NCI-H2196 (cell line): ENCODE results near the gene NUDT1.

Experiments
- DNase-seq: peaks from one replicate; lab custom pipeline; 2025; ENCODE audit not compliant: unreplicated experiment; lab: John Stamatoyannopoulos, UW

The NUDT1 gene

GRCh38 chr7:2247141-2247995 lies 5.3 kb downstream of the NUDT1 start:
- DNase-seq, result no peak

GRCh38 chr7:2248984-2249694 lies 7.1 kb downstream of the NUDT1 start:
- no peak for DNase-seq

- no peak for DNase-seq
Measured at GRCh38 chr7:2249744-2250323, 7.8 kb downstream of the NUDT1 start.

- no peak for DNase-seq
Measured at GRCh38 chr7:2251381-2251780, 9.4 kb downstream of the NUDT1 start.

GRCh38 chr7:2251841-2252771 lies 10.1 kb downstream of the NUDT1 start:
- no peak for DNase-seq

- no peak for DNase-seq
Measured at GRCh38 chr7:2253021-2253420, 11.0 kb downstream of the NUDT1 start.

GRCh38 chr7:2253525-2254244 lies 11.7 kb downstream of the NUDT1 start:
- no peak for DNase-seq

GRCh38 chr7:2254429-2255144 lies 12.6 kb downstream of the NUDT1 start:
- no peak for DNase-seq

- no peak for DNase-seq
Measured at GRCh38 chr7:2255145-2256139, 13.4 kb downstream of the NUDT1 start.

GRCh38 chr7:2256306-2257045 lies 14.4 kb downstream of the NUDT1 start:
- DNase-seq, result no peak

GRCh38 chr7:2257046-2257551 lies 15.1 kb downstream of the NUDT1 start:
- DNase-seq, result no peak

- no peak for DNase-seq
Measured at GRCh38 chr7:2257651-2258050, 15.6 kb downstream of the NUDT1 start.

- DNase-seq, result no peak
Measured at GRCh38 chr7:2258661-2259365, 16.8 kb downstream of the NUDT1 start.

GRCh38 chr7:2259480-2259879 lies 17.5 kb downstream of the NUDT1 start:
- DNase-seq, result no peak

GRCh38 chr7:2260820-2261219 lies 18.8 kb downstream of the NUDT1 start:
- DNase-seq, result peak; percentile 75

GRCh38 chr7:2261611-2262010 lies 19.6 kb downstream of the NUDT1 start:
- no peak for DNase-seq

GRCh38 chr7:2263176-2263575 lies 21.1 kb downstream of the NUDT1 start:
- no peak for DNase-seq
